Karpas-422 (cell line): ENCODE measurements around the gene CHID1. TPM values are rescaled to one million over a fixed set of nuclear protein-coding genes. Genes with fewer than 3 reads are reported as not detected.
A peak's percentile ranks its signal among the peaks of the same experiment; 100 is the strongest.

Source experiments
- DNase-seq: peaks from one replicate; pipeline ENCODE4 v3.0.0-alpha.2; 2015
- H2AFZ ChIP-seq: fragments of 200-600 bp; sonication (generic); 2 replicates; pipeline ENCODE4 v1.6.1; 2014; ENCODE audit warnings: antibody characterized with exemption, low read length, mixed read lengths
- H3K27ac ChIP-seq: fragments of 200-600 bp; sonication (generic); 2 replicates; pipeline ENCODE4 v1.5.1; 2014; ENCODE audit warnings: mild to moderate bottlenecking, low read length, moderate library complexity
- H3K27me3 ChIP-seq: fragments of 200-600 bp; sonication (generic); 2 replicates; pipeline ENCODE4 v1.6.1; 2014; ENCODE audit warnings: low read length, mixed read lengths
- H3K36me3 ChIP-seq: fragments of 200-600 bp; sonication (generic); 2 replicates; pipeline ENCODE4 v1.6.1; 2014; ENCODE audit warnings: low read length, mixed read lengths; ENCODE audit not compliant: insufficient read depth
- H3K4me1 ChIP-seq: fragments of 200-600 bp; sonication (generic); 2 replicates; pipeline ENCODE4 v1.6.1; 2014; ENCODE audit warnings: mild to moderate bottlenecking, low read length, mixed read lengths
- H3K4me2 ChIP-seq: fragments of 200-600 bp; sonication (generic); 2 replicates; pipeline ENCODE4 v1.6.1; 2014; ENCODE audit warnings: low read length, low read depth, mild to moderate bottlenecking; ENCODE audit not compliant: poor library complexity, severe bottlenecking
- H3K4me3 ChIP-seq: fragments of 200-600 bp; sonication (generic); 2 replicates; pipeline ENCODE4 v1.5.1; 2014; ENCODE audit warnings: mild to moderate bottlenecking, antibody characterized with exemption, low read length, mixed read lengths
- H3K79me2 ChIP-seq: fragments of 200-600 bp; sonication (generic); 2 replicates; pipeline ENCODE4 v1.6.1; 2014; ENCODE audit warnings: mild to moderate bottlenecking, low read length, mixed read lengths
- H3K9ac ChIP-seq: fragments of 200-600 bp; sonication (generic); 2 replicates; pipeline ENCODE4 v1.6.0; 2014; ENCODE audit warnings: low read length
- H3K9me2 ChIP-seq: fragments of 200-600 bp; sonication (generic), shearing (Covaris generic); replicated peaks from 2 replicates; pipeline ENCODE4 v1.6.0; 2014; ENCODE audit warnings: mild to moderate bottlenecking, low read length, moderate library complexity; ENCODE audit not compliant: insufficient read depth
- H3K9me3 ChIP-seq: fragments of 300-700, 200-600 bp; sonication (generic); 2 replicates; pipeline ENCODE4 v1.6.1; 2014; ENCODE audit warnings: low read length, mixed read lengths
- H4K20me1 ChIP-seq: fragments of 200-600 bp; sonication (generic); 2 replicates; pipeline ENCODE4 v1.6.1; 2014; ENCODE audit warnings: mild to moderate bottlenecking, antibody characterized with exemption, low read length, low read depth; ENCODE audit not compliant: insufficient read depth
- total RNA-seq: library from RNA; depleted of rRNA; stranded (reverse); fragments of >200 nt; shearing (Covaris generic); gene quantifications from 2 replicates; pipeline ENCODE4 v1.2.3, GENCODE V29; 2014; ENCODE audit warnings: low replicate concordance

The CHID1 gene
- total RNA-seq, 1 experiment from 2014 or later, result 32.8 TPM

DNA sequence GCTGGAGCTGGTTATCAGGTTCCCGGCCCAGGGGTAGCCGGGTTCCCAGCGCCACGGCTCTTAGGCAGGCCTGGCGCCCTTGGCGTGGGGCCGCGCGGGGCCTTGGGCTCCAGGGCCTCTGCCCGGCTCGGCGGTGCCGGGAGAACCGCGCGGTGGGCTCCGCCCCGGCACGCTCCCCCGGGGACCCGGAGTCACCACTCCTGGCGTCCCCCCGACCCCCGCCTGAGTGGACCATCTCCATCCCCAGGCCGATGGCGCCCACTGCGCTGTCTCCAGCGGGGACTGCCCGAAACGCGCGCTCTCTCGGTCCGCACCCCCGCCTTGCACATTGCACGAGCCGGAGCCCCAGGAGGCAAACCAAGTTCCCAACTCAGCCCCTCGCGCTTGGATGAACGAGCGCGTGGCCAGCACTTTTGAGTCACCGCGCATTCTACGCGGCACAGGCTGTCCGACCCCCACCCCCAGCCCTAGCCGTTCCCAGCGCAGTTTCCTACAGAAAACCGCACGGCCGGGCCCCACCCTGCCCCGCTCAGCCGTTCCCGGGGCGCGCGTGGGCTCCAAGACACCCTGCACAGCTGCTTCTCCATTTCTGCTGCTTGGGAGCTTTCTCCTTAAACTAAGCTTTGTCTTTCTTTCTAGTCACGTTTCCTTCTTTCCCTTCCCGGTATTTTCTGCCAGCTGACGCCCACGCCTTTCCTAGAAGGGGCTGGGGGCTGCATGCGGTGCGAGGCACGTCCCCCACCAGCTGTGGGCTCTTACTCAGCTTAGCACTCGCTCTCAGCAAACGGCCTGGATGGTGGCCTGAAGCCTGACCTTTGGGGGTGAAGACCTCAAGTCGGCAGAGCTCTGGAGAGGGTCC lies 650 bp upstream of the CHID1 start:
- Histone ChIP-seq H3K27me3 (no peaks in the 10 kb centered on the region), H3K9me3 (no peaks in the 10 kb centered on the region), H3K79me2 (peaks cover 35% of the 10 kb centered on the region), H2AFZ (peak overlapping the region; percentile 91), H3K4me1 (peaks cover 22% of the 10 kb centered on the region), H3K9me2 (no peaks in the 10 kb centered on the region), H3K4me3 (peak overlapping the region; percentile 100), H3K4me2 (peak overlapping the region; percentile 82), H3K27ac (no peak overlapping the region), H4K20me1 (peaks cover 8% of the 10 kb centered on the region; the same call in 1 of the 2 replicates), H3K9ac (peak overlapping the region; percentile 100), H3K36me3 (no peaks in the 10 kb centered on the region)
- peak; percentile 76 for DNase-seq

DNA sequence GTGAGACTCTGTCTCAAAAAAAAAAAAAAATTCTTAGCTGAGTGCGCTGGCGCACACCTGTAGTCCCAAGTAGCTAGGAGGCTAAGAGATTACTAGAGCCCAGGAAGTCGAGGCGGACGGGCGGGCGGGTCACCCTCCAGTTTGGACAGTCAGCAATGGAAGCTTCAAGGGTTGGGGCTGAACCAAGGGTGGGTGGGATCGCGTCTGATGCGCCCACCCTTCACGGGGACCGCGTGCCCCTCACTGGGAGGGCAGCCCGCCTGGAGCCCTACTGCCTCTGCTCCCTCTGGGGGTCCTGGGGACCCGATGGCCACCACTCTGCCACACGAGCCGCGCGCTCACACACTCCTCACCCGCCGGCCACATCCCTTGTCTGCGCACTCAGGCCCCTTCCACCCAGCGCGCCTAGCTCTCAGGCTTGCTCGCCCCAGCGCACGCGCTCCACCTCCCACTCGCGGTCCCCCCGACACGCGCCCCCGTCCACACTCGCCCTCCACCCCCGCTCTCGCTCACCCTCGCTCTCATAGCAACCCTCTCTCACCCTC lies 494 bp downstream of the CHID1 start:
- Histone ChIP-seq H3K4me2 (peak overlapping the region; percentile 88), H4K20me1 (peaks cover 8% of the 10 kb centered on the region; the same call in 1 of the 2 replicates), H3K9me3 (no peaks in the 10 kb centered on the region), H3K36me3 (no peaks in the 10 kb centered on the region), H3K4me1 (peaks cover 22% of the 10 kb centered on the region), H3K9me2 (no peaks in the 10 kb centered on the region), H2AFZ (peak overlapping the region; percentile 95), H3K27ac (no peak overlapping the region), H3K79me2 (peaks cover 35% of the 10 kb centered on the region), H3K27me3 (no peaks in the 10 kb centered on the region), H3K9ac (peak overlapping the region; percentile 100), H3K4me3 (peak overlapping the region; percentile 100)
- DNase-seq, result peak; percentile 58

DNA sequence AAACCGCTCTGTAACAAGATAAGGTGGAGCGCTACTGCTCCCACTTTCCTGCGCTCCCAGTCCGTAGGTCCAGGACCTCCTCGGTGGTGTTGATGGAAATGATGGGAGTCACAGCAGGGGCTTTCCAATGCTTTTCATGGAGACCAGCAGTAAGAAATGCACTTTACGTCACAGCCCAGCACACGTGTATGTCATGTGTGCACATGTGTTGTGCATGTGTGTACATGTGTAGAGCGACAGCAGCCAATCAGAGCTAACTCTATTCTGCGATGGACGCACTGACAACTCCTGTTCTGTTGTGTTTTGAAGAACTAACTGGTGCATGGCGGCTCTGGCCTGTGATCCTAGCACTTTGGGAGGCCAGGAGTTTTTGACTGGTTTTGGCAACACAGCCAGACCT lies 1.2 kb downstream of the CHID1 start:
- Histone ChIP-seq H3K79me2 (peaks cover 35% of the 10 kb centered on the region), H3K4me3 (peak overlapping the region; percentile 100), H3K36me3 (no peaks in the 10 kb centered on the region), H3K27ac (no peak overlapping the region), H3K9me2 (no peaks in the 10 kb centered on the region), H2AFZ (no peak overlapping the region), H3K27me3 (no peaks in the 10 kb centered on the region), H3K4me2 (peak overlapping the region; percentile 88), H3K9me3 (no peaks in the 10 kb centered on the region), H3K4me1 (peaks cover 22% of the 10 kb centered on the region), H3K9ac (peak overlapping the region; percentile 100), H4K20me1 (peaks cover 8% of the 10 kb centered on the region; the same call in 1 of the 2 replicates)
- DNase-seq, result no peak

DNA sequence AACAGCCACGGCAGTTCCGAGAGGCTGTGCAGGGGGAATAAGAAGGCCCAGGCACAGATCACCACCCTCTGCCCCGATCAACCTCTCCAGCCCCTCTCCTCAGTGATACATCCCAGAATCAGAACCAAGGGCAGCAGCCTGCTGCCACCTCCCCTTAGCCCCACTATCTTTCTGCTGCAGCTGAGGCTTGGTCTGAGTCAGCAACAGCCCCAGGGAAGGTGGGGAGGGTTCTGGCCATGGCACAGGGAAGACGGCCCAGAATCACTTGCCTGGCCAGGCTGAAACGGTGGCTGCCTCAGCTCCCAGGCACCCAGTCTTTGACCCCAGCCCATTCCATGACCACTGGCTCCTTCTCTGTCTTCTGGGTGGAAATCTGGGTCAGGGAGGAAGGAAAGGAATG lies 2.3 kb downstream of the CHID1 start:
- peak overlapping the region; percentile 100 for H3K9ac ChIP-seq
- H3K4me3 ChIP-seq, result no peak overlapping the region
- no peak overlapping the region for H3K27ac ChIP-seq
- H3K9me3 ChIP-seq, result no peaks in the 10 kb centered on the region
- H3K79me2 ChIP-seq, result peaks cover 35% of the 10 kb centered on the region
- H3K4me1 ChIP-seq, result peaks cover 22% of the 10 kb centered on the region
- no peaks in the 10 kb centered on the region for H3K36me3 ChIP-seq
- no peaks in the 10 kb centered on the region for H3K27me3 ChIP-seq
- H4K20me1 ChIP-seq, result peaks cover 8% of the 10 kb centered on the region; the same call in 1 of the 2 replicates
- H3K4me2 ChIP-seq, result no peak overlapping the region
- no peak overlapping the region for H2AFZ ChIP-seq
- no peak for DNase-seq
- no peaks in the 10 kb centered on the region for H3K9me2 ChIP-seq

DNA sequence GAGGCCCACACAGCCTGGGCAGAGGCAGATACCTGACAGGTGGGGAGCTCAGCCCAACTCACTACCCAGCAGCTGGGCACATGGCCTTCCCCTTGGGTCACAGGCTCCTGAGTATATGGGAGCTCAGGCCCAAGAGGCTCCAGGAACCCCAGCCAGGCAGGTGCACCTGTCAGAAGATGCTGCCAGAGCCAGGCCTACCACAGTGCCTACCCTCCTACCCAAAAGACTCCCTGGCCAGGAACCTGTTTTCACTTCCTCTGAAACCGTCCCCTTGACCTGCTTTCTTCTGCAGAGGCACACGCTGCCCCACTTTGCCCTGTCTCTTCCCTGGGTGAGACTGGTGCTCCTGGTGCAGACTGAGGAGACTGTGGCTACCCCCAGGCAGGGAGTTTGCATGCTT lies 2.9 kb downstream of the CHID1 start:
- DNase-seq, result no peak

DNA sequence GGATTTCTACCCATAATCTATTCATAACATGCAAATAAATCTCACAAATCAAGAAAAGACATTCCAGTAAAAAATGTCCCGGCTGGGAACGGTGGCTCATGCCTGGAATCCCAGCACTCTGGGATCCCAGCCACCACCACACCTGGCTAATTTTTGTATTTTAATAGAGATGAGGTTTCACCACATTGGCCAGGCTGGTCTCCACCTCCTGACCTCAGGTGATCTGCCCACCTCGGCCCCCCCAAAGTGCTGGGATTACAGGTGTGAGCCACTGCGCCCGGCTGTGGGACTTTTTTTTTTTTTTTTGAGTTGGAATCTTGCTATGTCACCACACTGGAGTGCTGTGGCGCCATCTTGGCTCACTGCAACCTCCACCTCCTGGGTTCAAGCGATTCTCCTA lies 4.7 kb downstream of the CHID1 start:
- H3K9me2 ChIP-seq, result no peaks in the 10 kb centered on the region
- H3K27me3 ChIP-seq, result no peaks in the 10 kb centered on the region
- peaks cover 35% of the 10 kb centered on the region for H3K79me2 ChIP-seq
- no peak overlapping the region for H3K9ac ChIP-seq
- H3K4me3 ChIP-seq, result no peak overlapping the region
- DNase-seq, result no peak
- no peaks in the 10 kb centered on the region for H3K36me3 ChIP-seq
- no peak overlapping the region for H3K27ac ChIP-seq
- H2AFZ ChIP-seq, result no peak overlapping the region
- peaks cover 15% of the 10 kb centered on the region for H3K4me1 ChIP-seq
- no peak overlapping the region for H3K4me2 ChIP-seq
- H4K20me1 ChIP-seq, result peaks cover 8% of the 10 kb centered on the region; the same call in 1 of the 2 replicates
- no peaks in the 10 kb centered on the region for H3K9me3 ChIP-seq

More for the DNA sequence above, 2.9 kb downstream of the CHID1 start:
- peaks cover 35% of the 10 kb centered on the region for H3K79me2 ChIP-seq
- H3K9me3 ChIP-seq, result no peaks in the 10 kb centered on the region
- H3K4me1 ChIP-seq, result peaks cover 22% of the 10 kb centered on the region
- no peaks in the 10 kb centered on the region for H3K36me3 ChIP-seq
- no peaks in the 10 kb centered on the region for H3K9me2 ChIP-seq
- H3K27ac ChIP-seq, result no peak overlapping the region
- H2AFZ ChIP-seq, result no peak overlapping the region
- no peaks in the 10 kb centered on the region for H3K27me3 ChIP-seq
- no peak overlapping the region for H3K9ac ChIP-seq
- peaks cover 8% of the 10 kb centered on the region; the same call in 1 of the 2 replicates for H4K20me1 ChIP-seq
- no peak overlapping the region for H3K4me2 ChIP-seq
- no peak overlapping the region for H3K4me3 ChIP-seq

DNA sequence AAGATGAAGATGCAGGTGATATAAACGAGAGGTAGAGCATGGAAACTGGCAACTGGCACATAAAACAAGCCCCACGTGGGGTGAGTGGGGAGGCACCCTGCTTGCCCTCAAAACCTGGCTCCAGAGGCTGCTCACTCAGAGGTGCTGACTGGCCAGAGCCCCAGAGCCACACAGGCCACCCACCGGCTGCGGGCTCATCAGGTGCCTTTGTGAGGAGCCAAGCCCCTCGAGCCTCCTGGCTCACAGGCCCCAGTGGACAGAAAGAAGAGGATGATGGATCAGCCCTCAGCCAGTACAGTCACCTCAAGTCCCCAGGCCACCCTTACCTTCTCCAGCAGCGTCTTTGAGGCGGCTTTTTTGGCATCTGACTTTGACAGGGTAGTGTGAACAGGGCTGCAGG lies 6.2 kb downstream of the CHID1 start:
- H3K9ac ChIP-seq, result no peak overlapping the region
- H3K4me3 ChIP-seq, result no peak overlapping the region
- no peak for DNase-seq
- H3K27ac ChIP-seq, result no peak overlapping the region
- no peak overlapping the region for H3K4me2 ChIP-seq
- H2AFZ ChIP-seq, result no peak overlapping the region
- H3K27me3 ChIP-seq, result no peaks in the 10 kb centered on the region
- H3K4me1 ChIP-seq, result peaks cover 10% of the 10 kb centered on the region
- no peaks in the 10 kb centered on the region for H3K9me3 ChIP-seq
- no peaks in the 10 kb centered on the region for H3K36me3 ChIP-seq
- peaks cover 22% of the 10 kb centered on the region for H3K79me2 ChIP-seq
- no peaks in the 10 kb centered on the region for H3K9me2 ChIP-seq
- peaks cover 4% of the 10 kb centered on the region; the same call in 1 of the 2 replicates for H4K20me1 ChIP-seq

DNA sequence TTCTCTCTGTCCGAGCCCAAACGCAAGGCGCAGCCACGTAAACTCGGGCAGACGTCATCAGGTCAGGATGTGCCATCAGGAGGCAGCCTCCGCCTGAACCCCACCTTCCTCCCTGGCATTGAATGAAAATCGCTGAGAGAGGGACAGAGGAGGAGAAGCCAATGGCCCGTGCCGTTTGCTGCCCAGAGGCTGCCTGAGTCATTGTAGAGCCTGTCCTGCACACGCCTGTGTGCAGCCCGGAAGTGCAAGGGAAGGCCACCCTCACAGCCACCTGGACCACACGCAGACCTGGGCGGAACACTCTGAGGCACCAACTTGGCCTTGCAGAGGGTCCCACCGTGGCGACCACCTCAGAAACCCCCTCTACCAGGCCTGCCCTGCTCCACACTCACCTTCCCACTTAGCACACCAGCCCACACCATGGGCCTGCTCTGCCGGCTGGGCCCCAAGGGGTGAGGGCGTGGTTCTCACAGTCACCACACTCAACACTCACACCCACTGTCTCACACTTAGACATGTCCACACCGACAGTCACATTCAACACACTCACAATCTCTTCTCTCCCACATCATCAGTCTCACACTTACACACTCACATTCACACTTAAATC lies 9.1 kb downstream of the CHID1 start:
- Histone ChIP-seq H3K9me3 (no peaks in the 10 kb centered on the region), H4K20me1 (no peaks in the 10 kb centered on the region), H3K27ac (no peak overlapping the region), H3K36me3 (no peaks in the 10 kb centered on the region), H3K79me2 (peaks cover 2% of the 10 kb centered on the region; the same call in 1 of the 2 replicates), H3K9ac (no peak overlapping the region), H2AFZ (no peak overlapping the region), H3K9me2 (no peaks in the 10 kb centered on the region), H3K4me1 (no peaks in the 10 kb centered on the region), H3K4me2 (no peak overlapping the region), H3K4me3 (no peak overlapping the region), H3K27me3 (no peaks in the 10 kb centered on the region)
- no peak for DNase-seq
